GM13976 (cell line): ENCODE results near the gene SPAG16.
A peak's percentile ranks its signal among the peaks of the same experiment; 100 is the strongest.

Experiments
- DNase-seq: peaks from one replicate; pipeline ENCODE4 v3.0.0; 2012; ENCODE audit warnings: low spot score
- in situ Hi-C: fragments of 300-500 bp; cut with MboI; formaldehyde crosslinking; loops from one replicate; pipeline ENCODE4 v1.12.0; 2022; ENCODE audit warnings: low sequenced_read_pairs, mixed read lengths, inconsistent platforms; ENCODE audit not compliant: unreplicated experiment
- TF ChIP-seq, protein P1 (sequence below): IDR thresholded peaks from 2 replicates; pipeline ENCODE4 v1.5.1; 2012; ENCODE audit warnings: borderline replicate concordance, mild to moderate bottlenecking; ENCODE audit not compliant: insufficient read depth; ENCODE audit errors: extremely low read depth, missing control alignments, control extremely low read depth

The SPAG16 gene

DNA sequence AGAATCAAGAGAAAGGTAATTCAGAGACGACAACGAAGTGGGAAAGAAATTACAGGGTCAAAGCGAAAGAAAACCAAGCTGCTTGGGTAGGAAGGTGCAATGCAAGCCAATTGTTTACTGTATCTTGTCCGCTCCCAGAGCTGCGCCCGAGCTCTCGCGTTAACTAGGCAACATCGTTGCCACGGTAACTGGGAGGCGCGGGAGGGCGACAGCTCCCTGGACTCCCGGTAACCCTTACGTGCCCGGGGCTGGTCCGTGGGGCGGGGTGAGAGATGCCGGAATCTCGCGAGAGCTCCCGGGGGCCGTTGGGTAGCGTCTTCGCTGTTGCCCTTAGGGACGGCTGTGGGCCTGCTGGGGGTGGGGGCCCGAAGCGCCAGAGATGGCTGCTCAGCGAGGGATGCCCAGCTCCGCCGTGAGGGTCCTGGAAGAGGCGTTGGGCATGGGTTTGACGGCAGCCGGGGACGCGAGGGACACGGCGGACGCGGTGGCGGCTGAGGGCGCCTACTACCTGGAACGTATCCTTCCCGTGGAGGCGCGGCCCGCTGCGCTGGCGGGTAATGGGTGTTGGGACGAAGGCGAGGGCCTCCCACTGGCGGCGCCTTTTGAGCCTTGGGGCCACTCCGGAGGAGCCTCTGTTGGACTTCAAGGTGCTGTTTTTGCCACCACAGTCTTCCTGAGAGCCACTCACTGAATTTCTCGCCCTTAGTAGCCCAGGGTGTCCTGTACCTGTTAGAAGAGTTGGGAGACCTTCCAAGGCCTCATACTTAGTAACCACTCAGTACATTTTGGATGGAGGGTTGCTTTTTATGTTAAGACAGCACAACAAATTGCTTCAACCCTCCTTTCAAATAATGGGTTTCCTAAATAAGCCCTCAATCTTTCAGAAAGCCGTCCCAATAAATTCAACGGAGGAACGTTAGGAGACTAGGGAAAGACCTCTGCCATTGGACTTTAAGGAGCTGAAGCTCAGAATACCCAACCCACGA lies at the start of gene SPAG16:
SPAG16 (plus strand) TSS at position 360 of the 986 bp plus-strand sequence.
- peak; percentile 99 for DNase-seq
- in situ Hi-C loops, result no loop called here
- TF ChIP-seq, protein P1, sequence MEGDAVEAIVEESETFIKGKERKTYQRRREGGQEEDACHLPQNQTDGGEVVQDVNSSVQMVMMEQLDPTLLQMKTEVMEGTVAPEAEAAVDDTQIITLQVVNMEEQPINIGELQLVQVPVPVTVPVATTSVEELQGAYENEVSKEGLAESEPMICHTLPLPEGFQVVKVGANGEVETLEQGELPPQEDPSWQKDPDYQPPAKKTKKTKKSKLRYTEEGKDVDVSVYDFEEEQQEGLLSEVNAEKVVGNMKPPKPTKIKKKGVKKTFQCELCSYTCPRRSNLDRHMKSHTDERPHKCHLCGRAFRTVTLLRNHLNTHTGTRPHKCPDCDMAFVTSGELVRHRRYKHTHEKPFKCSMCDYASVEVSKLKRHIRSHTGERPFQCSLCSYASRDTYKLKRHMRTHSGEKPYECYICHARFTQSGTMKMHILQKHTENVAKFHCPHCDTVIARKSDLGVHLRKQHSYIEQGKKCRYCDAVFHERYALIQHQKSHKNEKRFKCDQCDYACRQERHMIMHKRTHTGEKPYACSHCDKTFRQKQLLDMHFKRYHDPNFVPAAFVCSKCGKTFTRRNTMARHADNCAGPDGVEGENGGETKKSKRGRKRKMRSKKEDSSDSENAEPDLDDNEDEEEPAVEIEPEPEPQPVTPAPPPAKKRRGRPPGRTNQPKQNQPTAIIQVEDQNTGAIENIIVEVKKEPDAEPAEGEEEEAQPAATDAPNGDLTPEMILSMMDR, result no peak

DNA sequence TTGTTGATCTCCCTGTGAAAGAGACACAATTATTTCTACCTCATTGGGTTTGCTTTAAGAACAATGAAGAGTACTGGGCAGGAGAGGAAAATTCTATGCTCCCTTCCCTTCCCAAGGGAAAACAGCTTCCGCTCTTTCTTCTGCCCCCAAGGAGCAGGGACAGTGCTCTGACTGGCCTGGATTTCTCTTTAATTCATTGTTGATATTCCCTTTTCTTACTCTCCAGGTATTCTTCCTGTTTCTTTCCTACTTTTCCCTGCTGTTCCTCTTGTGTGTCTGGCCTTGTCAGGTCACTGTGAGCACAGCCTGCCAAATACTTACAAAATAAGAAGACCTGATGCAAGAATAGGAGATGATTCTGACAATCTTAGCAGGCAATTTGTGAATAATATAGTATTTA lies 49.6 kb upstream of the SPAG16 start:
- TF ChIP-seq, protein P1, result no peak
- in situ Hi-C loops, result loop anchor here (5.0 kb wide), 2 partner anchors 82 to 212 kb away; partner anchors contain the start of gene IKZF2
- no peak for DNase-seq

DNA sequence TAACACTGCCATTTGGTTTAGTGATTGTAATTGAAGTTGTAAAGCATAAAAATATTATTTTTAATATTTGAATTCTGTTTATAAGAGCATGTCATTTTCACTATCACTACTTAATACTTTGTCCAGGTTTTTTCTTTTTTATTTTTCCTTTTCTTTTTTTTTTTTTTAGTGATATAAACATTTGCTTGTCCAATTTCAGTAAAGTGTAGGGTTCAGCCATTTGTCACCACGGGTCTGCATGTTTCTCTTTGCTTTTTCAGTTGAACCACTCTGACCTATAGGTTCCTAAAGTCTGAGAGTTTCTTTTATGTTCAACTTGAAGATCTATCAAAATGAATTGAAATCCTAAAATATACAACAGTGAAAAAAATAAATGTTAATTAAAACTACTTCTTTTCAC lies 48.5 kb upstream of the SPAG16 start:
- in situ Hi-C loops, result no loop called here
- no peak for DNase-seq

DNA sequence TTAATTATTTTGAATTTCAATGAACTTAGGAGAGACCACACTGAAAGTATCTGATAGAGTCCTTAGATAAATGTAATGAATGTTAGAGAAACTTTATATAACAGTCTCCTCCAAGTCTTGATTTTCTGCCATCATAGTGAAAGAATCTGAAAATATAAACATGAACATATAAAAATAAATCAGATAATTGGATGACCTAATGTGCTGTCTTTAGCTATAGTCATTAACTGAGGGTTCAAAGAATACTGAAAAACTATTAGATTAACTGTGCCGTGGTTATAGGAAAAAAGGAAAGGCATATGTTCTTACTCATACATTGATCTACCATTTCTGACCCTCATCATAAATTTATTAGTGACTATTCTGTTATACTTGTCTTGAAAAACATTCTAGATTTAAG lies 47.0 kb upstream of the SPAG16 start:
- TF ChIP-seq, protein P1, result no peak
- in situ Hi-C loops, result no loop called here
- DNase-seq, result no peak

More for the DNA sequence above, 48.5 kb upstream of the SPAG16 start:
- TF ChIP-seq, protein P1, result no peak

DNA sequence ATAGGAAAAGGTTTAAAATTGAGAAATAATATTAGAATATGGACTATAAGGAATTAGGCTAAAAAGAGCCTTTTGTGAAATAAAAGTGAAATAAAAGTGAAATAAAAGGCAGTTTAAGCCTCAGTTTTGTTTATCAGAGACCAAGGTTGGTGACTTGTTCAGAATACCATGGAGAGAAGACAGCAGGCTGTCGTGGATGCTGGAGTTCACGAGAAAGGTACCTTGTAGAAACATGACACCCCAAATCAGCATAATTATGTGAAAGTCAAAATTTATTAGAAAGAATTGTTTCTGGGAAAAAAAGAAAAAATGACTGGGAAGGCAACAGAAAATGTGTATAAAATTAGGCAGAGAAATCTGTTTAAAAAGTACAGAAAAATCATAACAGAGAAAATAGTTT lies 46.5 kb upstream of the SPAG16 start:
- no peak for DNase-seq
- in situ Hi-C loops, result no loop called here
- TF ChIP-seq, protein P1, result no peak

DNA sequence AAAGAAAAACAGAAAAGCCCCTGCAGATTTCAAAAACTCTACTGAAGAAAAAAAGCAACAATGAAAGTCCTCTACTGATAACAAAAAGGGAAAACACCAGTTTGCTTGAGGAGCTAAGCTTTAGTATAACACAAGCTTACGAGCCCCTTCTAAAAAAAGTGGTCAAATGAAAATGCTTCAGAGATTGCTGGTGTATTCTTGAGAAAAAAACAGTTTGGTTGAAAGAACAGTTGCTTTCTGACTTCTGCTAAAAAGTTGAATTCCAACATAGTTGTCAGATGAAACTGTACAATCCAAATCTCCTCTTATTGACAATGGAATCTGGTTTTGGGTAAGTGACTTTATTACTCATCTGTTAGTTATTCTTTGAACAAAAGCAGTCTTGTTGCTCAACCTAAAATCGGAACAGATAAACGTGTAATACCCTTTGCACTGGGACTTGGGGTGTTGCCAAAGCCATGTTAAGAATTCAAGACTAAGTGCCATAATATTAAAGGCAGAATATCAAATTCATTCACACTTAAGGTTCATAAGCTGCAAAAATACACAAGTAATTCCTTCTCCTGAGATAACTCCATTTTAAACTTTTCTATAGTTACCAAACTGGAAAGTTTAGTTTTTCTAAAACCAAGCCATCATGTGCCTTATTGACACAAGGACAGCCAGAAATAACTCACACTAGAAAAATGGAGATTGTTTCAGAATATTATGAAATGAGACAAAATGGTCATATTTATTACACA lies 45.3 kb upstream of the SPAG16 start:
- DNase-seq, result no peak
- TF ChIP-seq, protein P1, result no peak
- in situ Hi-C loops, result no loop called here
